SIG-M5 (cell line): ENCODE data around the gene GP9.
"Not testable (repeated sequence)": the region's sequence is repeated elsewhere in the genome, so short reads cannot be mapped to it uniquely, and the experiment has no call there.

Source experiments
- DNase-seq: peaks from one replicate; lab custom pipeline; 2025; lab: John Stamatoyannopoulos, UW

Gene GP9

GRCh38 chr3:129050556-129051295, 9.9 kb upstream of the GP9 start:
- no peak for DNase-seq

GRCh38 chr3:129051871-129052340, 8.7 kb upstream of the GP9 start:
- DNase-seq: no peak

- no peak for DNase-seq
Observed at GRCh38 chr3:129052675-129053074, 7.9 kb upstream of the GP9 start.

GRCh38 chr3:129054605-129055104, 5.9 kb upstream of the GP9 start:
- DNase-seq: no peak

- no peak for DNase-seq
Observed at GRCh38 chr3:129056451-129057173, 4.0 kb upstream of the GP9 start.

- no peak for DNase-seq
Observed at GRCh38 chr3:129057249-129057648, 3.3 kb upstream of the GP9 start.

- no peak for DNase-seq
Observed at GRCh38 chr3:129058441-129059200, 2.0 kb upstream of the GP9 start.

- no peak for DNase-seq
Observed at GRCh38 chr3:129059311-129059958, 1.1 kb upstream of the GP9 start.

- no peak for DNase-seq
Observed at GRCh38 chr3:129061023-129061887, 676 bp downstream of the GP9 start.

GRCh38 chr3:129061888-129062834, 1.6 kb downstream of the GP9 start:
- no peak for DNase-seq

- no peak for DNase-seq
Observed at GRCh38 chr3:129063091-129063640, 2.6 kb downstream of the GP9 start.

GRCh38 chr3:129063841-129064482, 3.4 kb downstream of the GP9 start:
- DNase-seq: no peak

GRCh38 chr3:129065016-129065719, 4.6 kb downstream of the GP9 start:
- DNase-seq: no peak

- DNase-seq: no peak
Observed at GRCh38 chr3:129065720-129066073, 5.1 kb downstream of the GP9 start.

- DNase-seq: not testable (repeated sequence)
Observed at GRCh38 chr3:129067719-129068118, 7.1 kb downstream of the GP9 start.

GRCh38 chr3:129068291-129068886, 7.8 kb downstream of the GP9 start:
- no peak for DNase-seq

GRCh38 chr3:129069313-129070085, 8.9 kb downstream of the GP9 start:
- not testable (repeated sequence) for DNase-seq
